Neural cell (in vitro differentiated cells): Measurements from ENCODE around the gene PRKCZ. TPM values are rescaled to one million over a fixed set of nuclear protein-coding genes. Genes with fewer than 3 reads are reported as not detected.

Experiments used
- H2AFZ ChIP-seq: fragments of 200-600, 300-800 bp; sonication (generic), shearing (Covaris generic); 2 replicates; pipeline ENCODE4 v1.6.0; 2014; ENCODE audit warnings: low read depth, mild to moderate bottlenecking, antibody characterized with exemption, low read length, moderate library complexity
- H3F3A ChIP-seq: fragments of 200-600 bp; shearing (Covaris generic); 2 replicates; pipeline ENCODE4 v1.6.1; 2016; ENCODE audit warnings: mild to moderate bottlenecking, moderate library complexity, mixed read lengths, antibody characterized with exemption, low read length; ENCODE audit not compliant: insufficient read depth, poor library complexity, severe bottlenecking
- H3K27ac ChIP-seq: fragments of 200-600, 300-800 bp; sonication (generic), shearing (Covaris generic); 2 replicates; pipeline ENCODE4 v1.5.1; 2014; ENCODE audit warnings: mild to moderate bottlenecking, low read length, moderate library complexity
- H3K27me3 ChIP-seq: fragments of 300-800, 200-600 bp; sonication (generic), shearing (Covaris generic); 2 replicates; pipeline ENCODE4 v1.6.0; 2014; ENCODE audit warnings: mild to moderate bottlenecking, low read depth, low read length, moderate library complexity; ENCODE audit not compliant: insufficient read depth
- H3K36me3 ChIP-seq: fragments of 300-800, 200-600 bp; sonication (generic), shearing (Covaris generic); 2 replicates; pipeline ENCODE4 v1.5.1; 2014; ENCODE audit warnings: mild to moderate bottlenecking, antibody characterized with exemption, low read length, moderate library complexity; ENCODE audit not compliant: insufficient read depth
- H3K4me2 ChIP-seq: fragments of 300-800, 200-600 bp; sonication (generic), shearing (Covaris generic); 2 replicates; pipeline ENCODE4 v1.6.0; 2014; ENCODE audit warnings: mild to moderate bottlenecking, low read length
- H3K4me3 ChIP-seq: fragments of 300-800, 200-600 bp; sonication (generic), shearing (Covaris generic); 2 replicates; pipeline ENCODE4 v1.5.1; 2014; ENCODE audit warnings: mild to moderate bottlenecking, low read length, moderate library complexity
- H3K79me2 ChIP-seq: fragments of 200-600 bp; shearing (Covaris generic); replicated peaks from 2 replicates; pipeline ENCODE4 v1.6.0; 2014; ENCODE audit warnings: mild to moderate bottlenecking, low read length, moderate library complexity; ENCODE audit not compliant: insufficient read depth
- H3K9ac ChIP-seq: fragments of 300-800, 200-600 bp; sonication (generic), shearing (Covaris generic); 2 replicates; pipeline ENCODE4 v1.6.1; 2016; ENCODE audit warnings: mild to moderate bottlenecking, low read length, mixed read lengths
- H3K9me2 ChIP-seq: fragments of 200-600 bp; shearing (Covaris generic); 2 replicates; pipeline ENCODE4 v1.6.1; 2016; ENCODE audit warnings: mild to moderate bottlenecking, low read length, mixed read lengths; ENCODE audit not compliant: insufficient read depth
- H3K9me3 ChIP-seq: fragments of 200-600, 300-800 bp; sonication (generic), shearing (Covaris generic); 2 replicates; pipeline ENCODE4 v1.6.1; 2016; ENCODE audit warnings: mild to moderate bottlenecking, mixed run types, low read length, moderate library complexity, mixed read lengths
- H4K20me1 ChIP-seq: fragments of 200-600 bp; shearing (Covaris generic); 2 replicates; pipeline ENCODE4 v1.6.1; 2016; ENCODE audit warnings: mild to moderate bottlenecking, mixed run types; ENCODE audit not compliant: insufficient read depth
- EP300 ChIP-seq: fragments of 450-650 bp; conservative IDR thresholded peaks from 2 replicates; pipeline ENCODE4 v1.6.1; 2014; ENCODE audit warnings: antibody characterized with exemption, mild to moderate bottlenecking, moderate library complexity; ENCODE audit not compliant: poor library complexity, severe bottlenecking
- EZH2 ChIP-seq: fragments of 200-600, 300-800 bp; shearing (Covaris generic), sonication (generic); IDR thresholded peaks from 2 replicates; pipeline ENCODE4 v1.6.1; 2014; ENCODE audit warnings: antibody characterized with exemption, low read length, borderline replicate concordance, mild to moderate bottlenecking; ENCODE audit not compliant: insufficient read depth, poor library complexity, severe bottlenecking
- MXI1 ChIP-seq: fragments of 450-650 bp; conservative IDR thresholded peaks from 2 replicates; pipeline ENCODE4 v1.6.1; 2014; ENCODE audit warnings: antibody characterized with exemption, mild to moderate bottlenecking; ENCODE audit not compliant: poor library complexity, severe bottlenecking
- POLR2AphosphoS5 ChIP-seq: IDR thresholded peaks from 2 replicates; pipeline ENCODE4 v1.6.1; 2012
- RAD21 ChIP-seq: fragments of 450-650 bp; conservative IDR thresholded peaks from 2 replicates; pipeline ENCODE4 v1.6.1; 2014; ENCODE audit warnings: antibody characterized with exemption, mild to moderate bottlenecking, moderate library complexity
- SMC3 ChIP-seq: fragments of 450-650 bp; conservative IDR thresholded peaks from 2 replicates; pipeline ENCODE4 v1.6.1; 2014; ENCODE audit warnings: antibody characterized with exemption, mild to moderate bottlenecking, moderate library complexity; ENCODE audit not compliant: poor library complexity
- TAF1 ChIP-seq: IDR thresholded peaks from 2 replicates; pipeline ENCODE4 v1.6.1; 2012; ENCODE audit warnings: low read depth
- polyA plus RNA-seq: library from polyadenylated mRNA; depleted of rRNA; stranded (reverse); fragments of >200 nt; gene quantifications from 2 replicates; pipeline ENCODE4 v1.2.3, GENCODE V29; 2014
- TF ChIP-seq, protein P1 (sequence below): IDR thresholded peaks from 2 replicates; pipeline ENCODE4 v1.6.1; 2012; ENCODE audit warnings: borderline replicate concordance
- TF ChIP-seq, protein P2 (sequence below): fragments of 450-650 bp; IDR thresholded peaks from 2 replicates; pipeline ENCODE4 v1.5.1; 2014; ENCODE audit warnings: antibody characterized with exemption, mild to moderate bottlenecking, moderate library complexity; ENCODE audit not compliant: poor library complexity, severe bottlenecking

The PRKCZ gene
- polyA plus RNA-seq, 1 donor from 2014 or later: 54.9 TPM

DNA sequence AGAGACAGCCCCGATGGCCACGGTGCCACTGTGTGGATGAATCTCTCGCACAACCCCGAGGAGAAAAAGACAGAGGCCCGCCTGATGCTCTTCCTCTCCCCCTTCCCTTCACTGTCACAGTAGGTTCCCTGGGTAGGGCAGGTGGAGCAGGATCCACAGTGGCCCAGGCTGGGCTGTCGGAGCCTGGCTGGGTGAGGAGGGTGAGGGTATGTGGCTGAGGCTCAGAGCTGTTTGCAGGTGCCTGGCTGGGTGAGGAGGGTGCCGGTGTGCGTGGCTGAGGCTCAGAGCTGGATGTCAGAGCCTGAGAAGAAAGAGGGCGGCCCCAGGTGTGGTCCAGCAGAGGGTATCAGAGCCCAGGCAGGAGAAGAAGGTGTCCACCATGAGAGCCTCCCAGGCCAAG is 49.4 kb upstream of the PRKCZ start:
- Histone ChIP-seq H2AFZ (no peak overlapping the region), H3K9me2 (no peaks in the 10 kb centered on the region), H3K4me3 (no peak overlapping the region), H3K27me3 (no peaks in the 10 kb centered on the region), H3K36me3 (no peaks in the 10 kb centered on the region), H3K9ac (no peak overlapping the region), H3K9me3 (no peaks in the 10 kb centered on the region), H3K79me2 (no peaks in the 10 kb centered on the region), H3F3A (no peaks in the 10 kb centered on the region), H3K27ac (no peak overlapping the region), H3K4me2 (no peak overlapping the region), H4K20me1 (no peaks in the 10 kb centered on the region)
- TF ChIP-seq POLR2AphosphoS5 (no peak), MXI1 (no peak)

DNA sequence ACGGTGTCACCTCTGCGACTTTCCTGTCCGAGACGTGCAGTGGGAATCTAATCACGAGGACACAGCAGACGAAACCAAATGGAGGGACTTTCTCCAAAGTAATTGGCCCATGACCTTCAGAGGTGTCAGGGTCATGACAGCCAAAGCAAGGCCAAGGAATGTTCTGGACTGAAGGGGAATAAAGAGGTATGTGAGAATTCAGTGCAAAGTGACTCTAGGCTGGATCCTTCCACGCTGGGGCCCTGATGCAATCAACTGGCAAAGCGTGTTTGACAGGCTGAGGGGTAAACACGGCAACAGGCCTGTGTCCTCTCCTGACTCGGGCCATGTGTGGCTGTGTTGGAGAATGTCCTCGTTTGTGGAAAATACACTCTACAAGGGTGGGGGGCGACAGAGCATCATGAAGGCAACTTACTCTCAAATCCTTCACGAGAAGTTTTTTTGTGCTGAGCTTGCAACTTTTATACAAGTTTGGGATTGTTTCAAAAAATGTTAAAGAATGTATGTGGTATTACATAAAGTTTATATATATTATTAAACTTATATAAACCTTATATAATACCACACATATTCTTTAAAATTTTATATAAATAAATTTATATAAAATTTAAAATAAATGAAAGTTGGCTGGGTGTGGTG is 48.3 kb upstream of the PRKCZ start:
- H3K9me3 ChIP-seq: no peaks in the 10 kb centered on the region
- H3K27ac ChIP-seq: no peak overlapping the region
- H3K9me2 ChIP-seq: no peaks in the 10 kb centered on the region
- no peaks in the 10 kb centered on the region for H3F3A ChIP-seq
- no peak overlapping the region for H2AFZ ChIP-seq
- H3K27me3 ChIP-seq: no peaks in the 10 kb centered on the region
- H4K20me1 ChIP-seq: no peaks in the 10 kb centered on the region
- TF ChIP-seq, protein P1, sequence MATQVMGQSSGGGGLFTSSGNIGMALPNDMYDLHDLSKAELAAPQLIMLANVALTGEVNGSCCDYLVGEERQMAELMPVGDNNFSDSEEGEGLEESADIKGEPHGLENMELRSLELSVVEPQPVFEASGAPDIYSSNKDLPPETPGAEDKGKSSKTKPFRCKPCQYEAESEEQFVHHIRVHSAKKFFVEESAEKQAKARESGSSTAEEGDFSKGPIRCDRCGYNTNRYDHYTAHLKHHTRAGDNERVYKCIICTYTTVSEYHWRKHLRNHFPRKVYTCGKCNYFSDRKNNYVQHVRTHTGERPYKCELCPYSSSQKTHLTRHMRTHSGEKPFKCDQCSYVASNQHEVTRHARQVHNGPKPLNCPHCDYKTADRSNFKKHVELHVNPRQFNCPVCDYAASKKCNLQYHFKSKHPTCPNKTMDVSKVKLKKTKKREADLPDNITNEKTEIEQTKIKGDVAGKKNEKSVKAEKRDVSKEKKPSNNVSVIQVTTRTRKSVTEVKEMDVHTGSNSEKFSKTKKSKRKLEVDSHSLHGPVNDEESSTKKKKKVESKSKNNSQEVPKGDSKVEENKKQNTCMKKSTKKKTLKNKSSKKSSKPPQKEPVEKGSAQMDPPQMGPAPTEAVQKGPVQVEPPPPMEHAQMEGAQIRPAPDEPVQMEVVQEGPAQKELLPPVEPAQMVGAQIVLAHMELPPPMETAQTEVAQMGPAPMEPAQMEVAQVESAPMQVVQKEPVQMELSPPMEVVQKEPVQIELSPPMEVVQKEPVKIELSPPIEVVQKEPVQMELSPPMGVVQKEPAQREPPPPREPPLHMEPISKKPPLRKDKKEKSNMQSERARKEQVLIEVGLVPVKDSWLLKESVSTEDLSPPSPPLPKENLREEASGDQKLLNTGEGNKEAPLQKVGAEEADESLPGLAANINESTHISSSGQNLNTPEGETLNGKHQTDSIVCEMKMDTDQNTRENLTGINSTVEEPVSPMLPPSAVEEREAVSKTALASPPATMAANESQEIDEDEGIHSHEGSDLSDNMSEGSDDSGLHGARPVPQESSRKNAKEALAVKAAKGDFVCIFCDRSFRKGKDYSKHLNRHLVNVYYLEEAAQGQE: no peak
- TF ChIP-seq SMC3 (no peak), RAD21 (no peak), EZH2 (no peak), EP300 (no peak), TAF1 (no peak), POLR2AphosphoS5 (no peak), MXI1 (no peak)
- TF ChIP-seq, protein P2, sequence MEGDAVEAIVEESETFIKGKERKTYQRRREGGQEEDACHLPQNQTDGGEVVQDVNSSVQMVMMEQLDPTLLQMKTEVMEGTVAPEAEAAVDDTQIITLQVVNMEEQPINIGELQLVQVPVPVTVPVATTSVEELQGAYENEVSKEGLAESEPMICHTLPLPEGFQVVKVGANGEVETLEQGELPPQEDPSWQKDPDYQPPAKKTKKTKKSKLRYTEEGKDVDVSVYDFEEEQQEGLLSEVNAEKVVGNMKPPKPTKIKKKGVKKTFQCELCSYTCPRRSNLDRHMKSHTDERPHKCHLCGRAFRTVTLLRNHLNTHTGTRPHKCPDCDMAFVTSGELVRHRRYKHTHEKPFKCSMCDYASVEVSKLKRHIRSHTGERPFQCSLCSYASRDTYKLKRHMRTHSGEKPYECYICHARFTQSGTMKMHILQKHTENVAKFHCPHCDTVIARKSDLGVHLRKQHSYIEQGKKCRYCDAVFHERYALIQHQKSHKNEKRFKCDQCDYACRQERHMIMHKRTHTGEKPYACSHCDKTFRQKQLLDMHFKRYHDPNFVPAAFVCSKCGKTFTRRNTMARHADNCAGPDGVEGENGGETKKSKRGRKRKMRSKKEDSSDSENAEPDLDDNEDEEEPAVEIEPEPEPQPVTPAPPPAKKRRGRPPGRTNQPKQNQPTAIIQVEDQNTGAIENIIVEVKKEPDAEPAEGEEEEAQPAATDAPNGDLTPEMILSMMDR: no peak
- H3K36me3 ChIP-seq: no peaks in the 10 kb centered on the region
- H3K79me2 ChIP-seq: no peaks in the 10 kb centered on the region
- no peak overlapping the region for H3K4me3 ChIP-seq
- no peak overlapping the region for H3K9ac ChIP-seq
- no peak overlapping the region for H3K4me2 ChIP-seq
